PC-9 (cell line): ENCODE data around the gene ZNF26. TPM values are rescaled to one million over a fixed set of nuclear protein-coding genes. Genes with fewer than 3 reads are reported as not detected.

ENCODE experiments used
- BruUV-seq: library from RNA; stranded (reverse); fragments of 400-500 nt; replicated peaks from 2 replicates; lab custom pipeline; 2021; lab: Mats Ljungman, UMichigan
- CTCF ChIA-PET: fragments of 300-600 bp; sonication (Branson Sonifier 250); formaldehyde crosslinking; loops from one replicate; lab custom pipeline; 2022; ENCODE audit warnings: antibody characterized with exemption; lab: Charles Lee
- POLR2A ChIA-PET: fragments of 300-600 bp; sonication (Branson Sonifier 250); formaldehyde crosslinking; loops from one replicate; lab custom pipeline; 2022; ENCODE audit warnings: antibody characterized with exemption; ENCODE audit not compliant: unreplicated experiment; lab: Charles Lee
- DNase-seq, 2 experiments: peaks; one replicate each; pipeline versions ENCODE4 v3.0.0 to v3.0.0-alpha.2; 2015 to 2022; ENCODE audit warnings: mixed read lengths in 1 of 2
- H2AFZ ChIP-seq: fragments of 200-600 bp; sonication (generic); 2 replicates; pipeline ENCODE4 v1.8.1; 2017; ENCODE audit warnings: antibody characterized with exemption
- H3F3A ChIP-seq: fragments of 200-600 bp; sonication (generic); 2 replicates; pipeline ENCODE4 v1.8.1; 2017; ENCODE audit warnings: antibody characterized with exemption, mild to moderate bottlenecking, low read depth; ENCODE audit not compliant: insufficient read depth
- H3K27ac ChIP-seq: fragments of 200-600 bp; sonication (generic); 2 replicates; pipeline ENCODE4 v1.6.1; 2016; ENCODE audit warnings: mixed run types
- H3K27me3 ChIP-seq: fragments of 200-600 bp; sonication (generic); 2 replicates; pipeline ENCODE4 v1.6.1; 2016; ENCODE audit warnings: low read depth, mixed run types; ENCODE audit not compliant: insufficient read depth
- H3K36me3 ChIP-seq: fragments of 200-600 bp; sonication (generic); 2 replicates; pipeline ENCODE4 v1.6.1; 2016; ENCODE audit warnings: low read depth, mixed run types
- H3K4me1 ChIP-seq: fragments of 200-600 bp; sonication (generic); replicated peaks from 2 replicates; pipeline ENCODE4 v1.6.1; 2016; ENCODE audit warnings: mixed run types; ENCODE audit not compliant: insufficient read depth
- H3K4me2 ChIP-seq: fragments of 200-600 bp; sonication (generic); 2 replicates; pipeline ENCODE4 v1.6.1; 2017; ENCODE audit warnings: mixed run types
- H3K4me3 ChIP-seq: fragments of 200-600 bp; sonication (generic); 2 replicates; pipeline ENCODE4 v1.6.1; 2016; ENCODE audit warnings: mixed run types
- H3K79me2 ChIP-seq: fragments of 200-600 bp; sonication (generic); 2 replicates; pipeline ENCODE4 v1.6.1; 2017; ENCODE audit warnings: low read depth, mixed run types
- H3K9me2 ChIP-seq: fragments of 200-600 bp; sonication (generic); 2 replicates; pipeline ENCODE4 v1.8.1; 2017; ENCODE audit warnings: mild to moderate bottlenecking; ENCODE audit not compliant: insufficient read depth
- H3K9me3 ChIP-seq: fragments of 200-600 bp; sonication (generic); 2 replicates; pipeline ENCODE4 v1.8.1; 2016; ENCODE audit warnings: low read depth; ENCODE audit not compliant: insufficient read depth
- H4K20me1 ChIP-seq: fragments of 200-600 bp; sonication (generic); 2 replicates; pipeline ENCODE4 v1.8.1; 2017; ENCODE audit not compliant: insufficient read depth
- CTCF ChIP-seq: fragments of 200-600 bp; sonication (generic); conservative IDR thresholded peaks from 2 replicates; pipeline ENCODE4 v1.6.1; 2017; ENCODE audit warnings: mixed run types, antibody characterized with exemption, mild to moderate bottlenecking, moderate library complexity
- EZH2 ChIP-seq: fragments of 200-600 bp; sonication (generic); IDR thresholded peaks from 2 replicates; pipeline ENCODE4 v1.8.0; 2017; ENCODE audit warnings: antibody characterized with exemption, low read depth
- intact Hi-C: fragments of 100-400 bp; cut with micrococcal nuclease; formaldehyde crosslinking; loops from one replicate; pipeline ENCODE4 v1.10.0; 2022; ENCODE audit not compliant: unreplicated experiment
- total RNA-seq: library from RNA; stranded (reverse); gene quantifications from 2 replicates; pipeline ENCODE4 v1.2.3, GENCODE V29; 2021

The ZNF26 gene
- total RNA-seq, 1 experiment from 2014 or later: 13.2 TPM

DNA sequence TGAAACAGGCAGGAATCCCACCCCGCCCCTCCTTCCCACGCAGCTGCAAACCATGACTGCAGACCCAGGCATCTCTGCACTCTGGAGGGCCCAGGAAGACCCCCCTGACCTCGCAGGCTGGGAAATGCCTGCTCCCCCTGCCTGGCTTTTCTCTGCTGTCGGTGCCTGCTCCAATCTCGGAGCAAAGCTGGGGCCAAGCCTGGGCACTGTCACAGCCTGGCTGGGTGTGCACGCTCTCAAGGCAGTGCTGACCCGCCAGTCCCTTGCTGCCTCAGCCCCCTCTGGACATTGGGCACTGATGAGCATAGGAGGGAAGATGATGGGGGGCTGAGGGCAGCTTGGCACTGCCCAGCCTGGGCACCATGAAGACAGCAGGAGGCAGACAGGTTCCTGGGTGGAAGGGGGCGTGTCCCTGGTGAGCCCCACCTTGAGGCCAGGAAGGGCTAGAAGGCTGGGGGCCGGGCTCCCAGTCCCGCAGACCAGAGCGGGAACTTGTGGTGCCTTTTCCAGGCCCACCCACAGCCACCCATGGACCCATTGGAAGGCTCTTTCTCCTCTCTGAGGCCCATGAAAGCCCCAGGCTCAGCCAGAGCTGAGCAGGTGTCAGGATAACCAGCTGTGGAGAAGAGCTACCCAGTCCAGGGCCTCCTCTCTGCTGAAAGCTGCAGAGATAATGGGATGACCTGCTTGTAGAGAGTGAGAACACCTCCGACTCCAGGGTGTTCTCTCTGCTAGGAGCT lies 19.3 kb upstream of the ZNF26 start:
- ChIA-PET POLR2A (no interaction called here), CTCF (no interaction called here)
- Histone ChIP-seq H3K27me3 (no peaks in the 10 kb centered on the region), H3K9me2 (no peaks in the 10 kb centered on the region), H2AFZ (no peak overlapping the region), H3K79me2 (no peaks in the 10 kb centered on the region), H3F3A (no peaks in the 10 kb centered on the region), H3K36me3 (no peaks in the 10 kb centered on the region), H3K4me3 (no peak overlapping the region), H3K27ac (no peak overlapping the region), H3K4me2 (no peak overlapping the region), H3K9me3 (no peaks in the 10 kb centered on the region), H3K4me1 (no peaks in the 10 kb centered on the region), H4K20me1 (no peaks in the 10 kb centered on the region)
- intact Hi-C loops: no loop called here
- BruUV-seq: no TSS peak
- no peak for TF ChIP-seq EZH2
- TF ChIP-seq CTCF: no peak
- DNase-seq: no peak

DNA sequence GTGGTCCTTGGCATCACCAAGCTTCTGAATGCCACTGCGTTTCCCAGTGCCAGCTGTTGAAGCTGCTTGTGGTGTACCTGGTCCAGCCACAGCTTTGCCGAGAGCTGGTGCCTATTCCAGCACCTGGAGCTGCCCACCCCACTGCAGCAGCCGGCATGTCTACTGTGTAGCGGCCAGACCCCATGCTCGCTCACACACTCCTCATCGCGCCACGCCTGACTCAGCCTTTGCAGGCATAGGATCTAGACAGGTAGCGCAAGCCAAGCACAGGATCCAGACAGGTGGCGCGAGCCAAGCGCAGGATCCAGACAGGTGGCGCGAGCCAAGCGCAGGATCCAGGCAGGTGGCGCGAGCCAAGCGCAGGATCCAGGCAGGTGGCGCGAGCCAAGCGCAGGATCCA lies 18.4 kb upstream of the ZNF26 start:
- no TSS peak for BruUV-seq
- H3K9me2 ChIP-seq: no peaks in the 10 kb centered on the region
- ChIA-PET POLR2A (no interaction called here), CTCF (no interaction called here)
- TF ChIP-seq CTCF: no peak
- no peak for TF ChIP-seq EZH2
- no peak overlapping the region for H3K4me3 ChIP-seq
- no peak for DNase-seq
- H4K20me1 ChIP-seq: no peaks in the 10 kb centered on the region
- H3F3A ChIP-seq: no peaks in the 10 kb centered on the region
- H3K4me1 ChIP-seq: no peaks in the 10 kb centered on the region
- H3K27ac ChIP-seq: no peak overlapping the region
- no peaks in the 10 kb centered on the region for H3K27me3 ChIP-seq
- no peak overlapping the region for H2AFZ ChIP-seq
- H3K4me2 ChIP-seq: no peak overlapping the region
- no peaks in the 10 kb centered on the region for H3K36me3 ChIP-seq
- H3K9me3 ChIP-seq: no peaks in the 10 kb centered on the region; the same call in 1 of the 2 replicates
- no peaks in the 10 kb centered on the region for H3K79me2 ChIP-seq
- intact Hi-C loops: no loop called here

DNA sequence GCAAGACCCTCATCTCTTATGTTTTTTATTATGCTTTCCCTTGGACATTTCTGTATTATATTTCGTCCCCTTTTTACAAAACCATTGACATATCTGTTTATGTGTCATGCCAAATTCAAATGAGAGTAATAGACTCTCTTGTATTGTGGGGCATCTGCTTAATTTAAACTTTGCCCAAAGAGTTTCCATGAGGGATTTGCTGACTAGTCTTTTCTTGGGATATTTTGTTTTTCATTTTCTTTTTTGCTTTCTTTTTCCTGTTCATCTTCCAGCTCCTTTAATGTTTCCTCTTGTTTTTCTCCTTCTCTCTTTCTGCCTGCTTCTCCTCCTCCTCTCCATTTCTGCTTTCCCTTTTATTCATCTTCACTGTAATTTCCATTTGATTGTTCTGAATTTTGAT lies 13.8 kb upstream of the ZNF26 start:
- Histone ChIP-seq H3K9me3 (peaks cover 9% of the 10 kb centered on the region; the same call in 1 of the 2 replicates), H2AFZ (no peak overlapping the region), H3K36me3 (no peaks in the 10 kb centered on the region), H3K4me3 (no peak overlapping the region), H3K79me2 (no peaks in the 10 kb centered on the region), H3F3A (no peaks in the 10 kb centered on the region), H3K4me1 (no peaks in the 10 kb centered on the region), H3K4me2 (no peak overlapping the region), H3K27me3 (no peaks in the 10 kb centered on the region), H3K27ac (no peak overlapping the region), H4K20me1 (no peaks in the 10 kb centered on the region), H3K9me2 (no peaks in the 10 kb centered on the region)
- DNase-seq: no peak
- TF ChIP-seq EZH2: no peak
- no peak for TF ChIP-seq CTCF
- ChIA-PET POLR2A (no interaction called here), CTCF (no interaction called here)
- no TSS peak for BruUV-seq
- intact Hi-C loops: no loop called here
